Retinal pigment epithelial cell (primary cell): ENCODE results near the gene ERBB4.

ENCODE experiments used
- DNase-seq: peaks from one replicate; pipeline ENCODE4 v3.0.0-alpha.2; 2010; ENCODE audit warnings: low read depth
- H3K4me3 ChIP-seq: 2 replicates; pipeline ENCODE4 v1.5.1; 2011; ENCODE audit warnings: mild to moderate bottlenecking, low read length, control low read depth, moderate library complexity
- TF ChIP-seq, protein P1 (sequence below): conservative IDR thresholded peaks from 2 replicates; pipeline ENCODE4 v1.5.1; 2011; ENCODE audit warnings: low read depth, low read length, control low read depth, inconsistent platforms

ERBB4 gene

DNA sequence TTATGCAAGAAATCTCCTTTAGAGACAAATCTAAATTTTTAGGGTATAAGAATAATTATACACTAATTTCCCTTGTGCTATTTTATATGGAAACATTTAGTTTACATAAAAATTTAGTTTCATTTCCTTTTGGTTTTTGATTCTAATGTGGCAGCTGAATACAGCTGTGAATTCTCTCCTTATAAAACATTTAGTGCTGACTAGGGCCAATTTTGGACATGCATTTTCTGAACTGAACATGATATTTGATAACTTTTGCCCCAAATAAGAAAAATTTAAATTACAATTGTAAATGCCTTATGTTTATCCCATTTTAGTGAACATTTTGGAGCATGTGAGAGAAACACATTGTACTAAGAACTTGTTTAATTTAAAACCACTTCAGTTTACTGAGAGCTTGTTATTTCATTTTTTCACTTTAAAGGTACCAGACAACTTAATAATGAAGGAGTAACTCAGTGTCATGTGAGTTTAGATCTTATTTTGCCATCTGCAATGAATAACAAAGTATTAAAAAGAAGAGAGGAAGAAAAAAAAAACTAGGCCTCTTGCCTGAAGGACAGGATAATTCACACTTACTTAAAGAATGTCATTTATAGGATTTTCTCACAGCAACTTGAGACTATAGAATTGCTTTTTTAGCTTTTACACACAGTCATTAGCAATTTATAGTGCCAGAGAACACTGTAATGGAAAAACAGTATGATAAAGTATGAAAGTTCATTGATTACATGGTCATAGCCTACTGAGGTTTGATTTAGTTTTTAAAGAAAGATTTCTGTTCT lies 209.7 kb downstream of the ERBB4 start:
- TF ChIP-seq, protein P1, sequence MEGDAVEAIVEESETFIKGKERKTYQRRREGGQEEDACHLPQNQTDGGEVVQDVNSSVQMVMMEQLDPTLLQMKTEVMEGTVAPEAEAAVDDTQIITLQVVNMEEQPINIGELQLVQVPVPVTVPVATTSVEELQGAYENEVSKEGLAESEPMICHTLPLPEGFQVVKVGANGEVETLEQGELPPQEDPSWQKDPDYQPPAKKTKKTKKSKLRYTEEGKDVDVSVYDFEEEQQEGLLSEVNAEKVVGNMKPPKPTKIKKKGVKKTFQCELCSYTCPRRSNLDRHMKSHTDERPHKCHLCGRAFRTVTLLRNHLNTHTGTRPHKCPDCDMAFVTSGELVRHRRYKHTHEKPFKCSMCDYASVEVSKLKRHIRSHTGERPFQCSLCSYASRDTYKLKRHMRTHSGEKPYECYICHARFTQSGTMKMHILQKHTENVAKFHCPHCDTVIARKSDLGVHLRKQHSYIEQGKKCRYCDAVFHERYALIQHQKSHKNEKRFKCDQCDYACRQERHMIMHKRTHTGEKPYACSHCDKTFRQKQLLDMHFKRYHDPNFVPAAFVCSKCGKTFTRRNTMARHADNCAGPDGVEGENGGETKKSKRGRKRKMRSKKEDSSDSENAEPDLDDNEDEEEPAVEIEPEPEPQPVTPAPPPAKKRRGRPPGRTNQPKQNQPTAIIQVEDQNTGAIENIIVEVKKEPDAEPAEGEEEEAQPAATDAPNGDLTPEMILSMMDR = no peak
- no peak overlapping the region for H3K4me3 ChIP-seq
- DNase-seq = no peak

DNA sequence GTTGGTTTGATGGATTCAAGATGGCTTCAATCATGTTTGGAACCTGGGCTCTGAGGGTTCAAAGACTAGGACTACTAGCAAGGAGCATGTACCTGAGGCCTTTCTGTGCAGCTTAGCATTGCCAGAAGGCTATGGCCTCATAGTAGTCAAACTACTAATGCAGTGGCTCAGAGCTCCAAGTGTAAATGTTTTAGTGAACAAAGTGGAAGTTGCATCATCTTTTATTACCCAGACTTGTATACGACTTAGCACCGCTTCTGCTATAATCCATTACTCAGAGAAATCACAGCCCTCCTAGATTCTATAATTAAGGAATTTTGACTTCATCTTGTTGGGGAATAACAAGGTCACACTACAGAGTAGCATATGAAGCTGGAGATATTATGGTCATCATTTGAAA lies 210.5 kb downstream of the ERBB4 start:
- DNase-seq = no peak
- H3K4me3 ChIP-seq = no peak overlapping the region
- TF ChIP-seq, protein P1 = no peak

- TF ChIP-seq, protein P1 = no peak
- no peak for DNase-seq
- H3K4me3 ChIP-seq = no peak overlapping the region
Measured at GRCh38 chr2:212327171-212327809, 211.3 kb downstream of the ERBB4 start.

- H3K4me3 ChIP-seq = no peak overlapping the region
- TF ChIP-seq, protein P1 = no peak
- DNase-seq = no peak
Measured at GRCh38 chr2:212318636-212319035, 220.0 kb downstream of the ERBB4 start.

DNA sequence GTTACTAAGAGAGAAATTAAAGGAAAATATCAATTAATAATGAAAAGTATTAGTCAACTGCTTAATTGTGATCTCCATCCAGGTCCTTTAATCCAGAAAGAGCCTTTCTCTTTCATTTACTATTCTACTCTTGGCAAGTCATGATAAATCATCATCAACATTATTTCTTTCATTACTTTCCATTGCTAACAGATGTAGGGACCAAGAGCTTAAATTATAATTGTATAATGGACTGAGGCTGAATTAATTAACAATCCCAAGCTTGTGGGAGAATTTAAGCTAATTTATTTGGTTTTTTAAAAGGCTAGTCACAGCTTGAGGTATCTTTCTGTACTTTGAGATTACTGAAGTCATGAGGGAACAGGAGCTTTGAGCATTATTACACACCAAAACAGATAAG lies 223.9 kb downstream of the ERBB4 start:
- H3K4me3 ChIP-seq = no peak overlapping the region
- TF ChIP-seq, protein P1 = no peak
- no peak for DNase-seq

DNA sequence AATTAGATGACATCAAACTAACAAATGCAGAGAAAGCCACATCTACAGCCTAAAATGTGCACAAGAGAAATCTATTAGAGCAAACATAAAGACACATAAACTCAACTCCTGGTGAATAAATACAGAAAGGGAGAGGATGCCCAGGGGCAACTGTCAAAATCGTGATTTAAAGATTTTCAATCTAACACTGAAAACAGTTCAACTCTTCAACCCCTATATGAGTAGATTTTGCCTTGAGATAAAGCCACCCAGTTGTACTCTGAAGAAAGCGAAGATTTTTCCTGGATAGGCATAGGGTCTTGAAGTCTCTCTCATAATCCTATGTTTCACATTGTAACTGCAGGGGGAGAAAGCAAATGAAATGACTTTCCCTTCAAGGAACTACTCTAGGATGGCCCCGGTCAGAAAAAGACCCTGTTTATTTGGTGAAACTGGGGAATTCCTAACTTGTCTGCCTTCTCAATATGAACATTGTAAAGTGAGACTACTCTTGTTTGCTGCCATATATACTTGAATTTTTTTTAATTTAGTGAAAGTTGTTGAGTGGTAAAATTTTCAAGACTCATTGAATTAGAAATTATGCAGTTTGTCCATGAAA lies 226.7 kb downstream of the ERBB4 start:
- no peak for DNase-seq
- TF ChIP-seq, protein P1 = no peak
- H3K4me3 ChIP-seq = no peak overlapping the region
